H54 (cell line): ENCODE results near the gene ST7L.

ENCODE experiments used
- DNase-seq: peaks from one replicate; pipeline ENCODE4 v3.0.0; 2011; ENCODE audit warnings: low spot score, mixed read lengths; ENCODE audit not compliant: insufficient read length
- FAIRE-seq: peaks from 3 replicates; lab custom pipeline; 2011; peaks lifted over from hg19 to GRCh38; lab: Jason Lieb, UNC
- POLR2A ChIP-seq: IDR thresholded peaks from 2 replicates; pipeline ENCODE4 v1.6.1; 2011; ENCODE audit warnings: low read depth, mild to moderate bottlenecking, low read length

ST7L gene

GRCh38 chr1:112509660-112510178 lies 109.2 kb downstream of the ST7L start:
- DNase-seq = no peak
- no peak for TF ChIP-seq POLR2A
- FAIRE-seq = no peak

GRCh38 chr1:112509005-112509659 lies 109.8 kb downstream of the ST7L start:
- FAIRE-seq (no peak), DNase-seq (no peak)
- TF ChIP-seq POLR2A = no peak

DNA sequence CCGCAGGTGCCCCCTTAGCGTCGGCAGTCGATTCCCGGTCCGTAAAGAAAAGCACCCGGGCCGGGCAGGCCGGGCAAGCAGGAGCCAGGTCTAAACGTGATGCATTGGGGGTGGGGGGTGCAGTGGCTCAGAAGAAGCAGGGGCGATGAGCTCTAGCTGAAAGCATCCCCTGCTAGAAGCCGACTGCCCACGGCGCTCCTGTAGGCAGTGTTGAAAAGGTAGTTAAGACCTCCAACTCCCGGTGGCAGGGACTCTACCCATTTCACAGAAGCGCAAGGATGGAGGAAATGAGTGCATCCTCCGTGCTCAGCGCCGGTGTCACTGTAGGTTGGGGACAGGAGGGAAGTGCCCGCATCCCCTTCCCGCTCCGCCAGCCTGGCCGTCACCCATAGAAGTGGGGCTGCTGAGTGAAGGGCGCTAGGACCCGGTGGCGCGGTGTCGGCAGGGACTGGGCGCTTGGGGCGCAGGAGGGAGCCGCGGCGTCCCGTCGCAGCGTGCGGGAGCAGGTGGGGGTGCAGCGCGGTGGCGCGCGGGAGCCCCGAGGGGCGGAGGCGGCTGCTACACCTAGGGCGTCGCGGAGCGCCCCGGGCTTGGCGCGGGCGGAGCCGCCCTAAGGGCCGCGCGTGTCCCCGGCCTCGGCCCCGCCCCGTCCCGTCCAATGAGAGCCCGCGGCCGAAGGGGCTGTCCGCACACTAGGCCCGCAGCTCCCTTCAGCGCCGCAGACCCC lies 110.5 kb downstream of the ST7L start, which contains the start of gene WNT2B:
Gene WNT2B, plus strand, starts transcription at position 688 of the 727 bp plus-strand sequence. CDS start 298 bp downstream, outside the sequence.
- TF ChIP-seq POLR2A = no peak
- DNase-seq (no peak), FAIRE-seq (no peak)

DNA sequence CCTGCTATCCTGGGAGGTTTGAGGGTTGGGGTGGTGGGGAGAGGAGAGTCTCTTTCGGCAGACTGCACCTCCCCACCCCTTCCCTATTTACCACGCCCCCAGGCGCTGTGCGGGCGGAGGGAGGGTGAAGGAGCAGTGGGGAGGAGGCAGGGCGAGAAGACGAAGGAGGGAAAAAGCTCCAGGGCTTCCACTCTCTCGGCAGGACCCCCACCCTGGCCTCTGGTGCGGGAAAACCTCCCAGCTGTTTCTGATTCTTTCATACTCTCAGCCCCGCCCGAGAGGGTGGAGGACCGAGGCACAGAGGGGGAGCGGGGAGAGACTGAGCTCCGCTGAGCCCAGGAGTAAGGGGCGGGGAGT lies 111.0 kb downstream of the ST7L start:
- no peak for DNase-seq
- TF ChIP-seq POLR2A = no peak
- FAIRE-seq = no peak

GRCh38 chr1:112507336-112507735 lies 111.6 kb downstream of the ST7L start:
- no peak for TF ChIP-seq POLR2A
- no peak for FAIRE-seq
- DNase-seq = no peak

- no peak for FAIRE-seq
- DNase-seq = no peak
- no peak for TF ChIP-seq POLR2A
Observed at GRCh38 chr1:112506731-112507130, 112.2 kb downstream of the ST7L start.

GRCh38 chr1:112506306-112506705 lies 112.6 kb downstream of the ST7L start:
- DNase-seq = no peak
- TF ChIP-seq POLR2A = no peak
- no peak for FAIRE-seq

DNA sequence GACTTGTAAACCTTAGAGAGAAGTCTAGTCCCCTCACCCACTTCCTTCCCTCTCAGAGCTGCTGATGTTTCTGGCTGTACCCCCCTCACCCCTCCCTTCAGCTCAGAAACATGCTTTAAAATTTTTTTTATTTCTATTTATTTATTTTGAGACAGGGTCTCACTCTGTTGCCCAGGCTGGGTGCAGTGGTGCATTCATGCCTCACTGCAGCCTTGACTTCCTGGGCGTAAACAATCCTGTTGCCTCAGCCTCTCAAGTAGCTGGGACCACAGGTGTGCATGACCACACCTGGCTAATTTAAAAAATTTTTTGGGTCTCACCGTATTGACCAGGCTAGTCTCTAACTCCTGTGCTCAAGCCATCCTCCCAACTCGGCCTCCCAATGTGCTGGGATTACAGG lies 113.1 kb downstream of the ST7L start:
- no peak for TF ChIP-seq POLR2A
- no peak for FAIRE-seq
- DNase-seq = no peak

DNA sequence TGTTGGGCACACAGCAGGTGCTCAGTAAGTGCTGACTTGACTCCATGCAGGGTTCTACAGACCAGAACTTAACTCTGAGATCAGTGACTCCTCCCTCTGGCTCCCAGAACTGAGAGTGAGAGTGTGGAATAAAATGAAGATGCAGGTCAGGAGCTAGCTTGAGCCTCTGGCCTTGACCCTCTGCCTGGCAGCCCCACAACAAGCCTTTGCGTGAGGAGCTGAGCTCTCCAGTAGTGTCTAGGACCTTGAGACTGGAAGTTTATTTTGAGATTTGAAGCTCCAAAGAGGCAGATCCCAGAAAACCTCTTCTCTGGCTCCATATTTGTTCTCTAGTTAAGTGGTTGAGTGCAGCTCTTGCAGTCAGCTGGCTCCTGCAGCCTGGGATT lies 113.5 kb downstream of the ST7L start:
- DNase-seq (no peak), FAIRE-seq (no peak)
- TF ChIP-seq POLR2A = no peak

GRCh38 chr1:112504661-112505399 lies 114.1 kb downstream of the ST7L start:
- FAIRE-seq = no peak
- no peak for TF ChIP-seq POLR2A
- DNase-seq = no peak

- DNase-seq (no peak), FAIRE-seq (no peak)
- TF ChIP-seq POLR2A = no peak
Observed at GRCh38 chr1:112504001-112504660, 114.8 kb downstream of the ST7L start.

DNA sequence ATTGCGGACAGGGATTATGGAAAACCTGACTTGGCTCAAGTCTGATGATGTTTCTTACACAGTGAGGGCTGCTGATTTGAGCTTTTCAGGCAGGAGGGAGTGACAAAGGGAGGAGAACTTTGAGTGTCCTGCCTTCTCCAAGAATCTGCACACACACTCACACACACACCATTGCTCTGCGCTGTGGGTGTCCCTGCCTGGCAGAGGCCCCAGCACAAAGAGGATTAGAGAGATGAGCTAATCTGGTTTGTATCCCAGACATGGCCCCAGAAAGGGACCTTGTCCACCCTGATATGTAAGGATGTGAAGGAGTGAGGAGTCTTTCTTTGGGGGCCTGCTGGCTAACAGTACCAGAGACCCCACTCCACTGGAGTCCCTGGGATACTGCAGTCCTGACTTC lies 116.1 kb downstream of the ST7L start:
- no peak for TF ChIP-seq POLR2A
- no peak for DNase-seq
- no peak for FAIRE-seq

DNA sequence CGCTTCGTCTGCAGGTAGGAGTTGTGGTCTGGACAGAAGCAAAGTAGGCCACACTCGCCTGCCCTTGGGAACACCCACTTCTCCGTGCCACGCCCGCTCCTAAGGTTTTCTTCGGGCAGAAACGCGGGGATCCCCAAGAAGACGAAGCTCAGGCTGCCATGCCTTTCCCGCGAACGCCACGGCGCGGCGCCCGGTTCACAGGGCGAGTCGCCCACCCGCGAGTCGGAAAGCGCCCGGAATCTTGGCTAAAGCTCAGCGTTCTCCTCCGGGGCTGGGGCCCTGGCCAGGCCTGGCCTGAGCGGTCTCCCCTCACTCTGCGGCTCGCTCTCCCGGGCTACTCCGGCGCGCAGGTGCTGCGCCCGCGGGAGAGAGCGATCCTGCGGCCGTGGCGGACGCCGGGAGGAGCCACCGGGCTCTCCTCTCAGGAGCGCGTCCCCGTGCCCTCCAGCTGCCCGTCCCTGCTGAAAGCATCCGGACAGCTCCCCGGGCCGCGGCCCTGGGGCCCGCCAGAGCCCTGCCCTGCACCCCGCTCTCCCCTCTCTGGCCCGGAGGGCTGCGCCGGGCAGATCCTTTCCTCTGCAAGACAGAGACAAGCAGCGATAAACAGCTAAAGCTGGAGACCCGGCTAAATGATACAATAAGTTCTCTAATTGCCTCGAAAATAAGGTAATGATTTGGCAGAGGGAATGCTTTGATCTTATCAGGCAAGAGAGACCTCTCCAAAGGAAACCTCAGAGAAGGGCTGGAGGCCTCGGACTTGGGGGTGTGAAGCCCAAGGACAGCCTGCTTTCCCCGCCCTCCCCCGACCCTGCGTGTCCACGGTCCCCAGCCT lies 116.9 kb downstream of the ST7L start:
- FAIRE-seq (no peak), DNase-seq (no peak)
- TF ChIP-seq POLR2A = no peak

GRCh38 chr1:112496290-112496689 lies 122.7 kb downstream of the ST7L start:
- FAIRE-seq = no peak

More at GRCh38 chr1:112496290-112496689, 122.7 kb downstream of the ST7L start:
- no peak for TF ChIP-seq POLR2A
- DNase-seq = no peak
